ENCODE measurements around the gene CAPG. TPM values are rescaled to one million over a fixed set of nuclear protein-coding genes. Genes with fewer than 3 reads are reported as not detected.

Gene CAPG
- total RNA-seq, 1 donor from 2014 or later = 298 TPM

DNA sequence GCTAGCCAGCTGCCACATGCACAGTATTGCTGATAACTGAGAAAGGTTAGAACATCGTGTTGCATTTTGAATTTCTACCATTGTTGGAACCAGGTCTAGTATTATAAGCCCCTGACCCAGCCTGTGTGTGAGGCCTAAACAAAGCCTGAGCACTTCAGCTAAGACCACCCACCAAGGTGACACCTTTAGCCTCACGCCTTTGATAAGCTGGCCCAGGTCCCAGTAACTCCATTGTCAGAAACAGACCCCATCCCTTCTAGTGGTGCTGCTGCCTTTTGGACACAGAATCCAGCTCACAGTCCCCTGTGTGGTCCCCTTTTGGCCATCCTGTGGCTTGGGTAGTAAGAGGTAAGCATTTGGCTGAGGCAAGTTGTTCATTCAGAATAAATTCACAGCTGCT lies 54.0 kb downstream of the CAPG start:
- DNase-seq (ENCODE audit: low spot score) = no peak

DNA sequence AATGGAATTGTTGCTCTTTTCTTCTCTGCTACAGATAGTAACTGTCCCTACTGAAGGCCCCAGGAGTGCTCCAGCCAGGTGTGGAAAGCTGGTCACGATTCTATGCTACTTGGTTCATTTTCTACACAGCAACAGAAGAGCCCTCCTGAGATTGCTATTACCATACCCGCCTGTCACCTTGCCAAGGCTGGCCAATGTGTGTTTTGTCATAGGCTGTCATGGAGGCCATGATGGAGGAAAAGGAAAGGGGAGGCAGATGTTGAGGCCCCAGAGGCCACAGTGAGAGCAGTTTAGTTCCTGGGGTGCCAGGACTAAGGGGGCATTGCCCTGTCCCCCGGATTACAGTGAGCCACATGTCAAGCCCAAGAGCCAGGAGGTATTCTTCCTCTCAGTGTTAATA lies 54.6 kb downstream of the CAPG start:
- no peak for DNase-seq (ENCODE audit: low spot score)

DNA sequence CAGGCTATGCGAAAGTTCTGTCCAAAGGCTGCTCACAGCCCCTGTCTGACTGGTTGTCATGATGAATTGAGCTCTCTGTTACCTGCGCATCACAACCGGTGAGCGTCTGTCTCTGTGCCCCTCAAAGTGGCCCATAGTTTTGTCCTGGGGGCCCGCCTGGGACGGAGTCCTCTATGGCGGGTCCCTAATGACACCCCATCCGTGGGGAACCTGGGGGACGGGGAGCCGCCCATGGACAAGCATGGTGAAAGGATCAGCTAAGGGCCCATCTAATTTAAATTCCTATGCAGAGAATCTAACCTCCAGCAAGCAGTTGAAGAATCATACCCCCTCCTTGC lies 55.1 kb downstream of the CAPG start:
- no peak for DNase-seq (ENCODE audit: low spot score)

DNA sequence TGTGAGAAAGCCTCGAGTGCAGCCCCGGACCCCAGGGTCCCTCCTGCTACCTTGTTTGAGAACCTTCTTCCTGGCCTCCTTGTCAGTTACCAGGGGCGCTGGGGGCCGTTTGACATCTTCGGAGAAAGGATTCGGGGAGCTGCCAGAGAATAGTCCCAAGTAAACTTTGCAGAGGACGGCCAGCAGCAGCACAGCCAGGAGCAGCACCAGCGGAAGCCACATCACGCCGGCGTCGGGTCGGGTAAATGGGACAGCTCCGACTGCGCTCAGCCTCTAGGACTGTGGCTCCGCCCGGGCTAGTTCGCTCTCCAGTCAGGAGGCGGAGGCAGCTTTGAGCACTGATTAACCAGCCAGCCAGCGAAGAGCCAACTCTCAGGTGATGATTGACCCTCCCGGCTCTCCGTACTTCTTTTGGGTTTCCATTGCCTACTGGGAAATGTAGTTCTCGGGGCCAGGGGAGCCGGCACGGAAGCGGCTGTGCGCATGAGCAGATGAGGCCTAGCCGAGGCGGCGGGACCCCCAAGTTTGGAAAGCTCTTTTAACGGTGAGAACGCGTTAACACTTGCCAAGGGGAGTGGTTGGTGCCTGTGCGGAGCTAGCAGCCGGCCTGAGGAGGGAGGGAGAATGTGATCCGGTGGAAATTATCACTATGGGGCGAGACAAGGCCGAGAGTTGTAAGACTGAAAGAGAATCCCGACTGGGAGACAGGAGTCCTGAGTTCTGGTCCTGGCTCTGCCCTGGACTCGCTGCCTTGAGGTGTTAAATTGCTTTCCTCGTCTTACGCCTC lies 55.7 kb downstream of the CAPG start, which contains the start of the genes ELMOD3 and RETSAT:
TSS of gene ELMOD3 (plus strand) at position 484 of the 787 bp plus-strand sequence. CDS start 2,430 bp downstream, outside the sequence.
TSS of gene RETSAT (minus strand) at position 243 of the 787 bp plus-strand sequence. CDS start at position 222, 21 bp downstream.
- peak; percentile 99 for DNase-seq (ENCODE audit: low spot score)

DNA sequence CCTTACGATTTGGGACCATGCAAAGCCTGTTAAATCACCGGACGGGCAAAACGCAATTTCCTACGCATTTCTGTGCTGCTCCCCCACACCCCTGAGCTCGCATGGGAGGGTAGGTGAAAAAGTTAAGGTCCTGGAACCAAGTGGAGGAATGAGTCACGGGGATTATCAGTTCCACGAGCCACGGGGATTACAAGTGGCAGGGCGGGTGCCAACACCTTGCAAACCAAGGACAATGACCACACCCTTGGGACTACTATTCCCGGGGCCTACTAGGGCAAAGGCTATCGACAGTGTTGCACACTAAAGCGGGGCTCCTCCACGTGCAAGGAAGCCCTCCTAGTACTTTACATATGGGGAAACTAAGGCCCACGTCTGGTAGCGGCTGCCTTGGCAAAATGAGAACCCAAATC lies 56.3 kb downstream of the CAPG start:
- DNase-seq (ENCODE audit: low spot score) = no peak

DNA sequence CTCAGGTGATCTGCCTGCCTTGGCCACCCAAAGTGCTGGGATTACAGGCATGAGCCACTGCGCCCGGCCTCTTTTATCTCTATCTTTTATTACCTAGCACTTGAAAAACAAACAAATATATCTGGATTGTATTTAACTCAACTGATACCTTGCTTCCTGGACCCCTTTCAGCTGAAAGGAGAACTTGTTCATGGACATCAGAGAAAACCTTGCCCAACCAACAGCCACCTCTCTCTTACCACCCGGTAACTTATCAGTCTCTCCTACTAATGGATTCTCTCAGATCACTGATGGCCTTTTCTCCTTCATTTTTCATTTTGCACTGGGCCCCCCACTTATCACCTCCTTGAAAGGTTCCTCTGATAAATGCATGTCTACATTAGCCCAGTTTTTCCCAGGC lies 62.6 kb downstream of the CAPG start:
- DNase-seq (ENCODE audit: low spot score) = no peak

Other genes with a start within 250 kb of the CAPG start
- gene TGOLN2, start 82.4 kb downstream of the CAPG start, total RNA-seq = 135 TPM
- gene RETSAT, start 55.8 kb downstream of the CAPG start, total RNA-seq = 39.6 TPM
- 23.3 TPM for gene ELMOD3, start 55.6 kb downstream of the CAPG start, total RNA-seq
- gene SH2D6, start 8.3 kb upstream of the CAPG start, total RNA-seq = 0.75 TPM
- gene MAT2A, start 128.8 kb upstream of the CAPG start, total RNA-seq = 450 TPM
- 48.9 TPM for gene GGCX, start 151.1 kb upstream of the CAPG start, total RNA-seq
- gene VAMP8, start 167.2 kb upstream of the CAPG start, total RNA-seq = 165 TPM
- 32.8 TPM for gene VAMP5, start 174.1 kb upstream of the CAPG start, total RNA-seq
- 115 TPM for gene RNF181, start 185.4 kb upstream of the CAPG start, total RNA-seq
- gene TMEM150A, start 192.3 kb upstream of the CAPG start, total RNA-seq = 19.5 TPM
- gene C2orf68, start 201.7 kb upstream of the CAPG start, total RNA-seq = 43.1 TPM
- gene USP39, start 205.8 kb upstream of the CAPG start, total RNA-seq = 45.1 TPM

Data from ureter (tissue), 1 donor.